ENCODE results near the gene GNB1L. TPM values are rescaled to one million over a fixed set of nuclear protein-coding genes. Genes with fewer than 3 reads are reported as not detected.
A peak's percentile ranks its signal among the peaks of the same experiment; 100 is the strongest.
"Not testable (repeated sequence)": the region's sequence is repeated elsewhere in the genome, so short reads cannot be mapped to it uniquely, and the experiment has no call there.

GNB1L gene
- total and polyA plus RNA-seq, 10 of the 15 experiments (the other 5 are each of a cell fraction or from before 2014, with no cell fraction given): 0.21 to 19.4 (median 6.8) TPM

DNA sequence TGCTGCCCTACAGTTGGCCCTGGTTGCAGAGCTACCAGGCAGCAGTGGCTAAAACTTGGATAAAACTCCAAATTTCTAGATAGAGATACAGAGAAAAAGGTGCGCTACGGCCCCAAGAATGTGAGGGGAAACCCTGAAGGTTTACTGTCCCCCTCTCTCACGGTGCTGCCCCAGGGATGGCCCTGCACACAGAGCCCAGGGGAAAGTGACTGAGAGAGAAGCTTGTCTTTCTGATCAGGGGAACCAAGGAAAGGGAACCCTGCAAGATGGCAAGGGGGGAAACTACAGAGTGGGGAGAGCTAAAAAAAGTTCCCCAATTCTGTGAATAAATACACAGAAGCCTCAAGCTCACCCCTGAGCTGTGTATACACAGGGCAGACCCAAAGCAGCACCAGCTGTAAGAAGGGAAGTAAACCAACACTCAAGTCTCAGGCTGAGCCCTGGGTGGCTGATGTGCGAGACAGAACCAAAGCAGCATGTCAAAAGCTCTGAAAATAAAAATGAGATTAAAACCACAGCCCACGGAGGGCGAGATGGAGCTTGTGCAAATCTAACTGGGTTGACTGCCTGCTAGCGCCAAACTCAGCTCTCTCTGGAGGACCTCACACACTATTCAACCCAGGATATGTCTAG is 22.1 kb downstream of the GNB1L start:
- H2AFZ ChIP-seq (ENCODE audit: control insufficient read depth, low read depth, low read length): peak overlapping the region; percentile 12; the same call in 1 of the 2 replicates

DNA sequence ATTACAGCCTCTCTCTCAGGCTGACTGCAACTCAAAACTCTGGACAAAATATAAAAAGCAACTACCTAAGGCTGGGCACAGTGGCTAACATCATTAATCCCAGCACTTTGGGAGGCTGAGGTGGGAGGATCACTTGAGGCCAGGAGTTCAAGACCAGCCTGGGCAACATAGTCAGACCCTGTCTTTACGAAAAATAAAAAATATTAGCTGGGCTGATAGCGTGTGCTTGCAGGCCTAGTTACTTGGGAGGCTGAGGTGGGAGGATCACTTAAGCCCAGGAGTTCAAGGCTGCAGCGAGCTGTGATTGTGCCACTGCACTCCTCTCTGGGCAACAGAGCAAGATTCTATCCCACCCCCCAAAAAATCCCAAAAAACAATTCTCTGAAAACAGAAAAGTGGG is 22.7 kb downstream of the GNB1L start:
- H4K20me1 ChIP-seq (ENCODE audit: control insufficient read depth, insufficient read depth); H3K79me2 ChIP-seq (ENCODE audit: control insufficient read depth, insufficient read depth, low read length); FAIRE-seq; H3K4me3 ChIP-seq; H3K9me3 ChIP-seq (replicated peaks; ENCODE audit: control insufficient read depth, insufficient read depth, low read length); H2AFZ ChIP-seq (ENCODE audit: control insufficient read depth, low read depth, low read length); H3K27me3 ChIP-seq (replicated peaks in 1 of 2; ENCODE audit: control insufficient read depth in 2 of 2, insufficient read depth in 2 of 2, low read length in 1 of 2); H3K4me1 ChIP-seq (ENCODE audit: control insufficient read depth, insufficient read depth, low read length); H3K36me3 ChIP-seq (ENCODE audit: control insufficient read depth in 2 of 2, insufficient read depth in 2 of 2, low read length in 1 of 2); in situ Hi-C loops (cut with MboI); DNase-seq (ENCODE audit: low read depth, low spot score); H3K9ac ChIP-seq (ENCODE audit: control insufficient read depth, insufficient read depth, low read length); H3K27ac ChIP-seq (ENCODE audit: control insufficient read depth, insufficient read depth); BruUV-seq (replicated peaks); ATAC-seq; intact Hi-C loops (cut with micrococcal nuclease; ENCODE audit: unreplicated experiment); H3K4me2 ChIP-seq (ENCODE audit: control insufficient read depth, insufficient read depth): not testable (repeated sequence)
- ChIA-PET RAD21 (ENCODE audit: unreplicated experiment) (interaction anchor here (1.1 kb wide), 1 partner anchor 59 kb away, joined by 3 read pairs; no protein-coding TSS in a partner anchor), POLR2A (interaction anchor here (0.6 kb wide), 1 partner anchor 52 kb away, joined by 4 read pairs; no protein-coding TSS in a partner anchor), SMC1A (ENCODE audit: uncharacterized antibody, unreplicated experiment) (interaction anchor here (1.2 to 1.5 kb wide), 3 partner anchors 19 to 59 kb away, joined by 3 to 6 read pairs (median 3); no protein-coding TSS in a partner anchor), CTCF (interaction anchor here (0.7 to 1.9 kb wide), 5 partner anchors 10 to 102 kb away, joined by 3 to 5 read pairs (median 5); no protein-coding TSS in a partner anchor)
- 100% methylated on average over 3 of the region's 3 CpGs for whole genome bisulfite sequencing (ENCODE audit: insufficient coverage, insufficient replicate concordance, low lambda C conversion rate, missing lambda C conversion rate)

More for the DNA sequence above, 22.1 kb downstream of the GNB1L start:
- Histone ChIP-seq H3K27ac (ENCODE audit: control insufficient read depth, insufficient read depth) (no peak overlapping the region), H3K9ac (ENCODE audit: control insufficient read depth, insufficient read depth, low read length) (peak overlapping the region; percentile 27; the same call in 1 of the 2 replicates), H3K79me2 (ENCODE audit: control insufficient read depth, insufficient read depth, low read length) (no peaks in the 10 kb centered on the region), H3K27me3 (replicated peaks in 1 of 2; ENCODE audit: control insufficient read depth in 2 of 2, insufficient read depth in 2 of 2, low read length in 1 of 2) (no peaks in the 10 kb centered on the region), H3K9me3 (replicated peaks; ENCODE audit: control insufficient read depth, insufficient read depth, low read length) (no peaks in the 10 kb centered on the region), H3K36me3 (ENCODE audit: control insufficient read depth in 2 of 2, insufficient read depth in 2 of 2, low read length in 1 of 2) (no peaks in the 10 kb centered on the region), H3K4me2 (ENCODE audit: control insufficient read depth, insufficient read depth) (peak overlapping the region; percentile 17; the same call in 1 of the 2 replicates), H4K20me1 (ENCODE audit: control insufficient read depth, insufficient read depth) (no peaks in the 10 kb centered on the region), H3K4me1 (ENCODE audit: control insufficient read depth, insufficient read depth, low read length) (peaks cover 6% of the 10 kb centered on the region), H3K4me3 (no peak overlapping the region)
- TF ChIP-seq RUNX3 (IDR thresholded peaks at IDR 0.05; ENCODE audit: low read length) (peak; percentile 32; the same call in 1 of the 2 replicates), ZNF207 (IDR thresholded peaks at IDR 0.05; ENCODE audit: borderline replicate concordance) (no peak), GABPA (IDR thresholded peaks at IDR 0.05; ENCODE audit: low read depth) (no peak)
- TF ChIP-seq, protein P1, sequence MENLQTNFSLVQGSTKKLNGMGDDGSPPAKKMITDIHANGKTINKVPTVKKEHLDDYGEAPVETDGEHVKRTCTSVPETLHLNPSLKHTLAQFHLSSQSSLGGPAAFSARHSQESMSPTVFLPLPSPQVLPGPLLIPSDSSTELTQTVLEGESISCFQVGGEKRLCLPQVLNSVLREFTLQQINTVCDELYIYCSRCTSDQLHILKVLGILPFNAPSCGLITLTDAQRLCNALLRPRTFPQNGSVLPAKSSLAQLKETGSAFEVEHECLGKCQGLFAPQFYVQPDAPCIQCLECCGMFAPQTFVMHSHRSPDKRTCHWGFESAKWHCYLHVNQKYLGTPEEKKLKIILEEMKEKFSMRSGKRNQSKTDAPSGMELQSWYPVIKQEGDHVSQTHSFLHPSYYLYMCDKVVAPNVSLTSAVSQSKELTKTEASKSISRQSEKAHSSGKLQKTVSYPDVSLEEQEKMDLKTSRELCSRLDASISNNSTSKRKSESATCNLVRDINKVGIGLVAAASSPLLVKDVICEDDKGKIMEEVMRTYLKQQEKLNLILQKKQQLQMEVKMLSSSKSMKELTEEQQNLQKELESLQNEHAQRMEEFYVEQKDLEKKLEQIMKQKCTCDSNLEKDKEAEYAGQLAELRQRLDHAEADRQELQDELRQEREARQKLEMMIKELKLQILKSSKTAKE (IDR thresholded peaks at IDR 0.05; ENCODE audit: low read depth, poor library complexity, severe bottlenecking): peak; percentile 40
- 18% methylated on average over 7 of the region's 7 CpGs for WGBS (ENCODE audit: insufficient coverage, insufficient replicate concordance, low lambda C conversion rate, missing lambda C conversion rate)
- ATAC-seq: peak; percentile 45; the same call in 2 of the 3 replicates
- BruUV-seq (replicated peaks): no TSS peak
- RAD21 ChIA-PET (ENCODE audit: unreplicated experiment): interaction anchor here (1.1 to 1.2 kb wide), 2 partner anchors 60 to 77 kb away, joined by 3 read pairs; no protein-coding TSS in a partner anchor
- peak; percentile 54 for FAIRE-seq
- intact Hi-C loops (cut with micrococcal nuclease; ENCODE audit: unreplicated experiment): no loop called here
- POLR2A ChIA-PET: no interaction called here
- no peak for DNase-seq (ENCODE audit: low read depth, low spot score)
- SMC1A ChIA-PET (ENCODE audit: uncharacterized antibody, unreplicated experiment): interaction anchor here (1.2 to 1.5 kb wide), 3 partner anchors 19 to 59 kb away, joined by 3 to 6 read pairs (median 3); no protein-coding TSS in a partner anchor
- CTCF ChIA-PET: interaction anchor here (0.8 to 1.9 kb wide), 4 partner anchors 23 to 78 kb away, joined by 3 to 5 read pairs (median 3); no protein-coding TSS in a partner anchor
- in situ Hi-C loops (cut with MboI): no loop called here

All from GM12878 (cell line).